ENCODE results near the gene LBX2.

Gene LBX2, protein sequence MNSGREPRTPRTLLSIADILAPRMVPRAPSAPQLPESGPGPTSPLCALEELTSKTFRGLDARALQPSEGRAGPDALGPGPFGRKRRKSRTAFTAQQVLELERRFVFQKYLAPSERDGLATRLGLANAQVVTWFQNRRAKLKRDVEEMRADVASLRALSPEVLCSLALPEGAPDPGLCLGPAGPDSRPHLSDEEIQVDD

DNA sequence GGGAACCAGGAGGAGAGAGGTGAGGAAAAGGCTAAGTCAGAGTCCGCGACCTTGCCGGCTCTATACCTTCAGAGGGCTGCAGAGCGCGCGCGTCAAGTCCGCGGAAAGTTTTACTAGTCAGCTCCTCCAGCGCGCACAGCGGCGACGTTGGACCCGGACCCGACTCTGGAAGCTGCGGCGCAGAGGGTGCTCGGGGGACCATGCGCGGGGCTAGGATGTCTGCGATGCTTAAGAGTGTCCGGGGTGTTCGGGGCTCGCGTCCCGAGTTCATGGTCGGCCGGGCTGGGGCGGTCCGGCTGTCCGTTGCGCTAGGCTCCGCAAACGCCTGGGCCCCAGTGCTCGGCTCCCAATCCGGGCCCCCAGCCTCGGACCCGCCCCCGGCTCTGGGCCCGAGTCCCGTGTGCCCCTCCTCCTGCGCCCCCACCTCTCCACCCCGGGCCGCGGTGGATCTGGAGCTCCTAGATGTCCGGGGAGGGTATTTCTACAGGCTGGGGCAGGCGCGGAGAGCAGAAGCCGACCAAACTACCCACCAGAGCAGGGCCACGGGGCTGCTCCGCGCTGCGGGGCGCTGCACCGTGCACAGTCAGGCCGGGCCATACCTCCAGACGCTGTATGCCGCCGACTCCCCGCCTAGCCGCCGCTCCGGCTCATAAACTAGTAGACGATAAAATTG, at the start of gene LBX2:
Gene LBX2 (minus strand): TSS at position 337 of the 673 bp plus-strand sequence. CDS start 66 bp downstream, at position 271.
- no peak for DNase-seq

DNA sequence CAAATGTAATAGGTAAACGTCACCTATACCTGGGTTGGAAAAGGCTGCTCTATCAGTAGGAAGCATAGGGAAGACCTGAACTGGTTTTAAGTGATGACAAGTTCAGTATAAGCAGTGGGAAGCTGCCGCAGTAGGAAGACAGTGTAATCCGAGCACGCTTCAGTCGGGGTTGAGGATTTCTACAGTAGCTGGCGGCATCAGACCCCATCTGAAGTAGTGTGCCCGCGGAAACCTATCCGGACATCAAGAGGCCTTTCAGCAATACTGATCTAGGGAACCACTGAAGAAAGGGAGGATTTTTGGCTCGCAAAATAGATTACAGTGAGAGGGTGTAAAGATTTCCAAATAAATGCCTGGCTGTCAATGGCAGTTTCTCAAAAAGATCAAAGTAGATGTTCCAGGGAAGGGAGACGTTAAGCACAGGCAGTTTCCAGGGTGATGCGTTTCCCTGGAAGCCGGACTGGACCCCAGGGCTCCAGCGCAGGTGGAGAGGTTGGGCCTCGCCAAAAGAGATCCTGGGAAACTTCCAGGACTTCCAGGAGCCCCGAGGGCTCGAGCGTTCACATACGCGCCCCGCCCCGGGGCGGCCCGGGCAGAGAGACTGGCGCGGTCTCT, 49.0 kb upstream of the LBX2 start:
- DNase-seq: no peak

DNA sequence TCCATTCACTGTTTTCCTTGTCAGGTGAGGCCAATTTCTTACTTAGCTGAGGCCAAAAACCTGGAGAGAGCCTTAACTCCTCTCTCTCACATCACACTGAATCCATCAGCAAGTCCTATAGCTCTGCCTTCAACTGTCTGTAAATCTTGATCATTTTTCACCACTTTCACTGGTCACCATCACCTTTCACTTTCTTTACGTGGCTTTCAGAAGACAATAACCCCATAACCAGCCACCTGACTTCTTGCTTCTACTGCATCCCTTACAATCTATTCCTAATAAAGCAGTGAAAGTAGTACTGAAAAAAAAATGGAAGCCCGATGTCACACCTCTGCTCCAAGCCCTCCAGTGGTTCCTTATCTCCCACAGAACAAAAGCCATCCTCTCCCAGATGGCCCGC, 46.6 kb upstream of the LBX2 start:
- DNase-seq: no peak

DNA sequence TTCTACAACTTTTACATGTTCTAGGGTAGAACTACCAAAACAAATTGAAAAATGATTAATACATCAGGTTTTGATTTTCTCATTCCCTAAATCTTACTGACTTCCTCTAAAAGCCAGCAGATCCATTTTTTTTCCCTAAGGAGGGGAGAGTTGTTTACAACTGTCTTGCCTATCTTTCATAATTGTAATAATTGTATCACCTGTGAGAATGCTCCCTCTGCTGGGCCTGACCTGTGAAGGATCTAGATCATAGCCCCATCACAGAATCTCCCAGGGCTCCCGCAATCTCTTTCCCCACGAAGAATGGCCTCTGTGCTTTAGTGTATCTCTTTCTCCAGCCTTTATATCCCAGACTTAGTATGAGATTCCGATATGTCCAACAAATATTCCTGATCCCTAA, 45.2 kb upstream of the LBX2 start:
- no peak for DNase-seq

DNA sequence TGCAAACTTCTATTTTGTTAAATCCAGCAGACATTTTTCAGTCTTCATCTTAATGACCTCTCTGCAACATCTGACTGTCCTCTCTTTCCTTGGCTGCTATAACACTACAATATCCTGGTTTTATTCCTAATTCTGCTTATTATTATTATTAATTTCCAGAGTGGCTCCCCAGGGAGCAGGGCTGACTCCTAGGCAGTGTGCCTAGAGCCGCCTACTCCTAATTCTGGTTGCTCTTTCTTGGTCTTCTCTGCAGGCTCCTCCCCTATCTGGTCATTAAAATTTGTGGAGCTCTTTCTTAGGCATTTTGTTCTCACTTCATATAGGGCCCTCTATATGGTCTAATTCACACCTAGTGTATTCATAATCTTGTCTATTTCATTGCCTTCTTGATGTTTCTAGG, 43.6 kb upstream of the LBX2 start:
- DNase-seq: no peak

DNA sequence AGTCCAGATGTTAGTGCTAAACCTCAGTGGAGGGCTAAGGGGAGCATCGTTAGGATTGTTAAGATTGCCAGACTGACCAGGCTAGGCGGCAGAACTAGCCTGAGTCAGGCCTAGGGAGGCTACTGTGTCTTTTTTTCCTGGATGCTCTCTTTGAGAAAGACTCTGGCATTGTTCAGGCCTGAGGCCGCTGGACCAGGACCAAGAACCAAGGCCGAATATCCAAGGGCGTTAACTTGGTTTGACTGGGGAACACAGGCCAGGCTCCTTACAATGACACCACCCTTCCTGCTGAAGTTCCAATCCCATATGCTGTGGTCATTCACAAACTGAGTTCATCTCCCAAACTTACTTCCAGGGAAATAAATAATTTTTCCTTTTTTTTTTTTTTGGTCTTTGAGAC, 40.9 kb upstream of the LBX2 start:
- no peak for DNase-seq

DNA sequence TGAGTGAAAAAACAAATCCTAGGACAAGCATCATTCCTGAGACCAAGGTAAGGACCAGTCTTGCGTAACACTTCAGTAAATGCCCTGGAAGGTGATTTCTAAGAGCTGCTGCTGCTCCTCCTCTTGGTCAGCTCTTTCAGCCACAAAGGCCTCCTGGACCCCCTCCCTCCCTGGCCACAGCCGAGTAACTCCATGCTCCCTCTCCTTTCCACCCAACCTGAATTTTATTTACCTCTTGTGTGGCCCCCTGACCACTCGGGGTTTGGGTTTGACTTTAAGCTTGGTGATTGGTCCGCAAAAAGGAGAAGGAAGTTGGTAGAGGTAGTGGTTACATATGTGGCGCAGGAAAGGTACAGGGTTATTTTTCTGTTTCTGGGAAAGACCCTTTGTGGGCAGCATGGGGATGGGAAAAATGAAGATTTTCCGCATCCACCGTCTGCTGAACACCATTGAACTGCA, 39.5 kb upstream of the LBX2 start:
- DNase-seq: no peak

DNA sequence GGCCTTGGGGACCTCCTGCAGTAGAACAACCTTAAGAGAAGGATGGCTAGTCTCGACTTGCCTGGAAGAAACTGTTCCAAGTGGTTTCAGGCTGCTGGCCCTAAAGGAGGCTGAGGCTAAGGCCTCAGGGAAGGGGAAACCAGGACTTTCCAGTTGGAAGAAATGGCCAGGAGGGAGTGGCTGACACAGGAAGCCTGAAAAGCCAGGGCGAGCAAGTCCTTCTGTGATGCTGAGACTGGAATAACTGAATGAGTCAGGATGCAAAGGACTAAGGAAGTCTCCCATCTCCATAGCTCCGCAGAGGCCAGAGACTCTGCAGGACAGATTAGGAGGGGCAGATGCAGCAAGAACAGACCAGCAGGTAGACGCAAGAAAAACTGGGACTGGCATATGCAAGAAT, 37.7 kb upstream of the LBX2 start:
- no peak for DNase-seq

DNA sequence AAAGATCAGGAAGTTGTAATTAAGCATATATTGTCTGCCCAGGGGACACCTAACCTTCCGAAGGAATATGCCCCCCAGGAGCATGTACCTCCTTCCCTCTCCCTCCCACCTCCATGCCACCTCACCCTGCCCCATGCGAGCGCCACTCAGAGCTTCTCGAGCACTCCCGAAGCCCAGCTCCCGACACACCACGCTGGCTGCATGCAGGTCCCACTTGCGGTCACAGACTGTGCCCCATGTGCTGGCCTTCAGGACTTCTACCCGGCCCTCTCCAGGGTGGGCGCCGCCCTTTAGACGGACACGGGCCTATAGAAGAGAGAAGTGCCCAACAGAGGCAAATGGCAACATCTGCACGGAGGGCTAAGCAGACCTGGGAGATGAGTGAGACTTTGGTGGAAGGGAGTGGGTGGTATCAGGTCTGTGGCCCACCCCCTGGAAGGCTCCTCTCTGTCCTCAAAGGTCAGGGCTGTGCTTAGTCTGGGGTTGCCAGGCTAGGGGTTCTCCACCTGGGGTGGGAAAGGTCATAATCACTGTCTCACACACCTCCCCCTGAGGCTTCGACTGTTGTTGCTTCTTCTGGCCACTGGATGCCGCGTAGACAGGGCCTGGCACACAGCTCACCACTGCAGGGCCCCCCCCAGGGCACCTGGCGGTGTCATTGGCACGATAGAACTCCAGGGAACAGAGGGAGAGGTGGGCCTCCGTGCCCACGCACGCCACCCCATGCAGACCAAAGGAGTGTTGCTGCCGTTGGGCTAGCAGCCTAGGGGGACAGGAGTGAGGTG, 37.0 kb upstream of the LBX2 start:
- no peak for DNase-seq

DNA sequence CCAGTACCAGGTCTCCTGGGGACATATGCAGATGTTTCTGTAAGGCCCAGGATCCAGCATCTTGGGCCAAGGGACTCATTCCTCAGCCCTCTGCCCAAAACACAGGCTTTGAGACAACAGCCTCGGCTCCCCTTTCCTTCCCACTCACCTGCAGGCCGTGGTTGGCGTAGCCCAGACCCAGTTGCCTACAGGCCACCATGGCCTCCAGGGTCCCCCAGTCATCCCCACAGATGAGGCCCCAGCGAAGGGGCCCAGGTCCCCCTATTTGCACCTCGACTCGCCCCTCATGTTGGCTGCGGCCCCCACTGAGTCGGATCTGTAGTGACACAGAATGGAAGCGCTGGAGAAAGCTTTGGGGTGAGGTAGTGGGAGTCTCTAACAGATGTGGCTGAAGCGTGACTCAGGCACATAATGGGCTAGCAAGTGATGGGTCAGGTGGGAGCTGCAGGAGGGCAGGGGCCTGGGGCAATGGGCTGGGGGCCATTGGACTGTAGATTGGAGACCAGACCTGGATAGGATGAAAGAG, 36.1 kb upstream of the LBX2 start:
- no peak for DNase-seq

DNA sequence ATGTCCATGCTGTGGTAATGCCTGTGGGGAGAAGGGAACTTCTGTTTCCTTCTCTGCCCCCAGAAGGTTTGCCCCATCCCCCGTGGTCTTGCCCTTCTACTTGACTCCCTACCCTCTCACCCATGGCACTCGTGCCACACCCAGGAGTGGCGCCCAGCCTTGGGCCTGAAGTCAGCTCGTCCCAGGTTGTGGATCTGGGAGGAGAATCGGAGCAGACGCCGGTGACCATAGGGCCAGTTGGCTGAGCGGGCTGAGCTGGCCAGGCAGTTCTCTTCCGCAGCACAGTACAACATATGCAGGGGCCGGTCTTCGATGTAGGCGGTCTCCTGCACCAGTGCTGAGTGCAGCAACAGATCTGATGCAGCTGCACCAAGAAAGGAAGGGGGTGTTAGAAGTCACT, 35.0 kb upstream of the LBX2 start:
- DNase-seq: no peak

DNA sequence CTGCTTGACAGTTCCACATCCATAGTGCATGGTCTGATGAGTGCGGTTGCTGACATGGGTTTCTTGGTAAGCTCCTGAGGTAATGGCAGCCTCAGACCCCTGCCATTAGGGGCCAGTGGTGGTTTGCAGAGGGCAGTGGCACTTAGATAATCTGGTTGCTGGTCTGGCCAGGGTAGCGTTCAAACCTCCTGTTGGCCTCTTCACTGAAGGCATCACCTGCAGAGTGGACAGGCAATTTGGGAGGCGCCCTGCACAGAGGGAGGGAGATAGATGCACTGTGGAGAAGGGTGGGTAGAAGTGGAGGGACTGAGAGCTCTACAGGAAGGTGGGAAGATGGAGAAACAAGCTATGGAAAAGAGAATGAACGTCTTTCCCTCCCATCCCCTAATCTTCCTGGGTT, 34.1 kb upstream of the LBX2 start:
- no peak for DNase-seq

DNA sequence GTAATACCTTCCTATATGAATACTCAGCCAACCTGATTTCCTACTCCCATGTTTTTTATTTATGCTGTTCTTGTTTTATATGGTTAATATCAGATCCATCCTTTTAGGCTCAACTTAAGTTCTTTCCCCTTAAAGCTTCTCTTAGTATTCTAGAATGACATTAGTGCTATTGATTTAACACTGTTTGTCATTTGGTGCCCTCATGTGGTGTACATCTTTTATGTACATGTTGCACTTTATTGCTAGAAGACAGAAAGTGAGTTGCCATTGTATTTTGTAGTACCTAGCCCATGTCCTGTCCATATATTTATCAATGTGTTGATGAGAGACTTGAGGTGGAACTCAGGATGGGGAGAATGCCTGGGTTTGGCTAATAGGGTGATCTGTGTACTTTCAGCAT, 32.8 kb upstream of the LBX2 start:
- no peak for DNase-seq

DNA sequence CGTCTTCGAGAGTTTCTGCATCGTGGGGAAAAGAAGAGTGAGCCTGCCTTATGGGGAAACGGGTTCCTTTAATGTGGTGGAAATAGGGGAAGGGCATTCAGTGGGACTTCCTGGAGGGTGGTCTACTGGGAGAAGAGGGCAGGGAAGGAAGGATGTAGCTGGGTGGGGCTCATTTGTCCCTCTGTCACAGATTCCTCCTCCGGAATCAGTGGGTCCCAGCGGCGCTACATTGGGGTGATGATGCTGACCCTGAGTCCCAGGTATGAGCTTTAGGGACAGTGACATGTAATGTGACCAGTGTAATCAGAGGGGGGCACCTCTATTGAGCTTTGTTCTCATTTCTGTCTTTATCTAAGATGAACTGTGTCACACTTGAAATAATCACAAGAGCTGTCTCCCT, 32.3 kb upstream of the LBX2 start:
- no peak for DNase-seq

DNA sequence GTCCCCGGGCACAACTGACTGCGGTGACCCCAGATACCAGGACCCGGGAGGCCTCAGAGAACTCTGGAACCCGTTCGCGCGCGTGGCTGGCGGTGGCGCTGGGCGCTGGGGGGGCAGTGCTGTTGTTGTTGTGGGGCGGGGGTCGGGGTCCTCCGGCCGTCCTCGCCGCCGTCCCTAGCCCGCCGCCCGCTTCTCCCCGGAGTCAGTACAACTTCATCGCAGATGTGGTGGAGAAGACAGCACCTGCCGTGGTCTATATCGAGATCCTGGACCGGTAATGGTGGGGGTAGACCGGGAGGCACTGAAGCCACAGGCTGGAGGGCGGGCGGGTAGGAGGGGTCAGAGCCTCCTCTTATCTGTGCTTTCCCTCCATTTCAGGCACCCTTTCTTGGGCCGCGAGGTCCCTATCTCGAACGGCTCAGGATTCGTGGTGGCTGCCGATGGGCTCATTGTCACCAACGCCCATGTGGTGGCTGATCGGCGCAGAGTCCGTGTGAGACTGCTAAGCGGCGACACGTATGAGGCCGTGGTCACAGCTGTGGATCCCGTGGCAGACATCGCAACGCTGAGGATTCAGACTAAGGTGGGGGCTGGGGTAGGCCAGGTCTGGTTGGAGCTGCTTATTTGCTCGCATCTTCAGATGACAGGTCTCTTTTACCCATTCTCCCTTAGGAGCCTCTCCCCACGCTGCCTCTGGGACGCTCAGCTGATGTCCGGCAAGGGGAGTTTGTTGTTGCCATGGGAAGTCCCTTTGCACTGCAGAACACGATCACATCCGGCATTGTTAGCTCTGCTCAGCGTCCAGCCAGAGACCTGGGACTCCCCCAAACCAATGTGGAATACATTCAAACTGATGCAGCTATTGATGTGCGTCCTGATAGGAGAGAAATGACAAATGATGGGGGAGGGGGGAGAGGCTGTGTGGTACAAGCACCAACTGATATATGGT, 31.1 kb upstream of the LBX2 start:
- no peak for DNase-seq

DNA sequence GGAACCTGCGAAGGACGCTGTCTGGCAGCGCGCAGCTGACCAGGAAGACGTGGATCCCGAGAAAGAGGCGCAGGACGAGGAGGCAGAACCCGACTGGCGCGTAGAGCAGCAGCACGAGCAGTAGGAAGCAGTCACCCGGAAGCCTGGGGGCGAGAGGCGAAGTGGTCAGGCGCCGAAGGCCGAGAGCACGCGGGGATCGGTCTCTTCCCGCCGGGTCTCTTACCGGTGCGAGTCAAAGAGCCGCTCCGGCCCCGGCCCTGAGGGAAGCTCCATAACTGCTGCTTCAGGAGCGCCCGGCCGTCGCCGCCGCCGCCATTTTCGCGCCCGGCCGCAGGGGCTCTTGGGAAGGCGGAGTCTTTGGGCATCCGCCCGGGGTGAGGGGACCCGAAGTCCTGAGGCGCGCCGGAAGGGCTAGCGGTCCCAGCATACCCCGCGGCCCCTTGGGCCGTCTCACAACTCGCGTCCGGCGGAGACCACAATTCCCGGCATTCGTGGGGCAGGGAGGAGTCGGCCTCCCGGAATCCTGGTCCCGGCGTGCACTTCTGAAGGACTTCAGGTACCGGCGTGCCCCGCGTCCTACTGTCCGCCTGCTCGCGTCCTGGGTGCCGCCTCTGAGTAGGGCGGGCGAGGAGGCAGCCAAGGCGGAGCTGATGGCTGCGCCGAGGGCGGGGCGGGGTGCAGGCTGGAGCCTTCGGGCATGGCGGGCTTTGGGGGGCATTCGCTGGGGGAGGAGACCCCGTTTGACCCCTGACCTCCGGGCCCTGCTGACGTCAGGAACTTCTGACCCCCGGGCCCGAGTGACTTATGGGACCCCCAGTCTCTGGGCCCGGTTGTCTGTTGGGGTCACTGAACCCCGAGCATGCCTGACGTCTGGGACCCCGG, 30.2 kb upstream of the LBX2 start, which contains the start of the genes AUP1 and HTRA2:
Gene AUP1 (minus strand): TSS at position 350 of the 882 bp plus-strand sequence. CDS start 77 bp downstream, at position 273.
Gene HTRA2 (plus strand): TSS at position 577 of the 882 bp plus-strand sequence. CDS start 74 bp downstream, at position 651.
- DNase-seq: peak; percentile 97

DNA sequence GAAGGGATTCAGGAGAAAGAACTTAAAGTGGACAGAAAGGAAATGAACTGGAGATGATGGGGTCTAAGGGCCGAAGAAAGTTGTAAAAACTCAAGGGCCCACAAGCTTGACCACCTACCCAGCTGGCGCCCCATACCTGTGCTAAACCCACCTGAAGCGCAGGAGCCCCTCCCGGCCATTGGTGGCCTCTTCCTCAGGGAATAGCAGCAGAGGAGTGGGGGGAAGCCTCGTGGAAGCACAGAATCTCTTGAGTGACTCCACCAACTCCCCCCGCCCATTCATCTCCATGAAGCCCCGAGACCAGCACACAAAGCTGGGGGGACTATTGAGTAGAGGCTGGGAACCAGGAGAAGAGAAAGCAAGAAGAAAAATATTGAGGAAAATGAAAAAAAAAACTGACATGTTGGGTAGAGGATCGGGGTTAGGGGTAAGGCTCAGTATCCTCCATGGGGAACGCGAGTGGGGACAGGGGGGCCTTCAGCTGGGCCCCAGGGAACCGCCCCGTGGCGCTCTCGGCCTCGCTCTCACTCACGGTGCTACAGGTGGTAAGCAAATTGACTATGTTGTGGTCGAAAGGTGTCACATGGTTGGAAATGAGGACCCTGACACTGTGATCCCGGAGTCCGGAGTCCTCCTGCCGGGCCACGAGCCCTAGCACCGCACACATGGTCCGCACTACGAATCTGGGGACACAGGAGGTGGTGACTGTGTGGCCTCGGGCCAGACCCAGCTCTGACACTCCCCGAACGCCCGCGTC, 29.4 kb upstream of the LBX2 start:
- no peak for DNase-seq

DNA sequence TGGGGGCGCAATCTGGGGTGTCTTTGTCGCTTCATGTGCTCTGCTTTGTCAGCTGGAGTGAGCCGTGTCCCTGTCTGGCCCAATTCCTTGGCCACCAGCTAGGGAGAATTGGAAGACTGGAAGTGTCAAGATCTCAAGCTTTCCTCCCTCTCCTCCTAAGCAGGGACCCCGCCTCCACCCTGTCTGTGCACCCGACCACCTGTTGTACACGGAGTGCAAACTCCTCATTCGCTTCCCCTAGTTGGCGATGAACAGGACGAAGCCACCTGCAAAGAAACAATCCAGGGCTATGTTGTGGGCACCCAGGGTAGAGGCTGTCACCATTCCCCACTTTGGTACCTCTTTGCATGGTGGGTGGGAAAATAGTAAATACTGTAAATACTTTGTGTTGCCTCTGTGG, 28.3 kb upstream of the LBX2 start:
- DNase-seq: no peak

DNA sequence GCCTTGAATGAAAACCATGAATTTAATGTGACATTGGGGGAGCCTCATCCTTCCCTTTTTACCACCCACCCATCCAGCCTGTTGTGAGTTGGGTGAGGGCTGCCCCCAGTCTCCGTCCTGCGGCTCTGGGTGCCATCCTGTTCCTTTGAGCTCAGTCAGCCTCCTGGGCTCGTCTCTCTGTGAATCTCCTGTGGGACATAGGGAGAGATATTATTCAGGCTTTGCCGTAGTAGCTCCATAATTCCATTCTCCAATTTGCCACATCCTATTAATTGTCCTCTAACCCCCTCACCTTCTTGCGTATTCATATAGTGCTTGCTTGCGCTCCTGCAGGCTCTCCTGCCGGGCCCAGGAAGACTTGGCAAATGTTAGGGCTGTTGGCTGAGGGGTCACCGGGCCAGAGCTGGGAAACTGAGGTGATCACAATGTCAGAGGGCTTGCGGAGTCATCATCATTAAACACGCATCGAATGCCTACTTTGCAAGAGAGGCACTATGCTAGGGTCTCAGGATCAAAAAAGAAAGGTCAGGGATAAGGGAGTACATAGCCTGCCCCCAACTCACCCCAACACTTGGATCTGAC, 27.3 kb upstream of the LBX2 start:
- no peak for DNase-seq
